ENCODE measurements around the gene SRMS. TPM values are rescaled to one million over a fixed set of nuclear protein-coding genes. Genes with fewer than 3 reads are reported as not detected.

Gene SRMS
- polyA plus RNA-seq, 1 donor from 2014 or later = not detected

GRCh38 chr20:63564036-63564810 lies 16.7 kb upstream of the SRMS start:
- Histone ChIP-seq H3K9me2 (ENCODE audit: insufficient read depth, low read length) (no peaks in the 10 kb centered on the region), H3K4me2 (ENCODE audit: low read length) (no peak overlapping the region), H2AFZ (ENCODE audit: low read depth, low read length) (no peak overlapping the region), H3F3A (ENCODE audit: insufficient read depth, low read length, poor library complexity, severe bottlenecking) (no peaks in the 10 kb centered on the region), H3K9me3 (ENCODE audit: low read length) (no peaks in the 10 kb centered on the region), H3K9ac (ENCODE audit: low read length) (no peak overlapping the region), H3K27ac (ENCODE audit: low read length) (no peak overlapping the region), H3K4me3 (ENCODE audit: low read length) (no peak overlapping the region), H3K27me3 (ENCODE audit: insufficient read depth, low read depth, low read length) (no peaks in the 10 kb centered on the region), H3K79me2 (replicated peaks; ENCODE audit: insufficient read depth, low read length) (no peaks in the 10 kb centered on the region), H3K36me3 (ENCODE audit: insufficient read depth, low read length) (no peaks in the 10 kb centered on the region), H4K20me1 (ENCODE audit: insufficient read depth) (no peaks in the 10 kb centered on the region)
- TF ChIP-seq RAD21 (conservative IDR thresholded peaks at IDR 0.05) (no peak), REST (IDR thresholded peaks at IDR 0.05; ENCODE audit: borderline replicate concordance) (no peak), POLR2AphosphoS5 (IDR thresholded peaks at IDR 0.05) (no peak), EP300 (conservative IDR thresholded peaks at IDR 0.05; ENCODE audit: poor library complexity, severe bottlenecking) (no peak), SMC3 (conservative IDR thresholded peaks at IDR 0.05; ENCODE audit: poor library complexity) (no peak), EZH2 (IDR thresholded peaks at IDR 0.05; ENCODE audit: borderline replicate concordance, insufficient read depth, low read length, poor library complexity, severe bottlenecking) (no peak), MXI1 (conservative IDR thresholded peaks at IDR 0.05; ENCODE audit: poor library complexity, severe bottlenecking) (no peak), TAF1 (IDR thresholded peaks at IDR 0.05; ENCODE audit: low read depth) (no peak)
- TF ChIP-seq, protein P1, sequence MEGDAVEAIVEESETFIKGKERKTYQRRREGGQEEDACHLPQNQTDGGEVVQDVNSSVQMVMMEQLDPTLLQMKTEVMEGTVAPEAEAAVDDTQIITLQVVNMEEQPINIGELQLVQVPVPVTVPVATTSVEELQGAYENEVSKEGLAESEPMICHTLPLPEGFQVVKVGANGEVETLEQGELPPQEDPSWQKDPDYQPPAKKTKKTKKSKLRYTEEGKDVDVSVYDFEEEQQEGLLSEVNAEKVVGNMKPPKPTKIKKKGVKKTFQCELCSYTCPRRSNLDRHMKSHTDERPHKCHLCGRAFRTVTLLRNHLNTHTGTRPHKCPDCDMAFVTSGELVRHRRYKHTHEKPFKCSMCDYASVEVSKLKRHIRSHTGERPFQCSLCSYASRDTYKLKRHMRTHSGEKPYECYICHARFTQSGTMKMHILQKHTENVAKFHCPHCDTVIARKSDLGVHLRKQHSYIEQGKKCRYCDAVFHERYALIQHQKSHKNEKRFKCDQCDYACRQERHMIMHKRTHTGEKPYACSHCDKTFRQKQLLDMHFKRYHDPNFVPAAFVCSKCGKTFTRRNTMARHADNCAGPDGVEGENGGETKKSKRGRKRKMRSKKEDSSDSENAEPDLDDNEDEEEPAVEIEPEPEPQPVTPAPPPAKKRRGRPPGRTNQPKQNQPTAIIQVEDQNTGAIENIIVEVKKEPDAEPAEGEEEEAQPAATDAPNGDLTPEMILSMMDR (IDR thresholded peaks at IDR 0.05; ENCODE audit: poor library complexity, severe bottlenecking) = no peak

- TF ChIP-seq SMC3 (conservative IDR thresholded peaks at IDR 0.05; ENCODE audit: poor library complexity) (no peak), RAD21 (conservative IDR thresholded peaks at IDR 0.05) (no peak), MXI1 (conservative IDR thresholded peaks at IDR 0.05; ENCODE audit: poor library complexity, severe bottlenecking) (no peak), EP300 (conservative IDR thresholded peaks at IDR 0.05; ENCODE audit: poor library complexity, severe bottlenecking) (no peak), TAF1 (IDR thresholded peaks at IDR 0.05; ENCODE audit: low read depth) (no peak), POLR2AphosphoS5 (IDR thresholded peaks at IDR 0.05) (no peak), EZH2 (IDR thresholded peaks at IDR 0.05; ENCODE audit: borderline replicate concordance, insufficient read depth, low read length, poor library complexity, severe bottlenecking) (no peak), REST (IDR thresholded peaks at IDR 0.05; ENCODE audit: borderline replicate concordance) (no peak)
- TF ChIP-seq, protein P1 (IDR thresholded peaks at IDR 0.05; ENCODE audit: poor library complexity, severe bottlenecking) = no peak
- Histone ChIP-seq H3K27me3 (ENCODE audit: insufficient read depth, low read depth, low read length) (no peaks in the 10 kb centered on the region), H3F3A (ENCODE audit: insufficient read depth, low read length, poor library complexity, severe bottlenecking) (no peaks in the 10 kb centered on the region), H3K36me3 (ENCODE audit: insufficient read depth, low read length) (no peaks in the 10 kb centered on the region), H3K4me2 (ENCODE audit: low read length) (no peak overlapping the region), H3K27ac (ENCODE audit: low read length) (no peak overlapping the region), H3K79me2 (replicated peaks; ENCODE audit: insufficient read depth, low read length) (no peaks in the 10 kb centered on the region), H2AFZ (ENCODE audit: low read depth, low read length) (no peak overlapping the region), H3K4me3 (ENCODE audit: low read length) (no peak overlapping the region), H4K20me1 (ENCODE audit: insufficient read depth) (no peaks in the 10 kb centered on the region), H3K9me3 (ENCODE audit: low read length) (no peaks in the 10 kb centered on the region), H3K9ac (ENCODE audit: low read length) (no peak overlapping the region), H3K9me2 (ENCODE audit: insufficient read depth, low read length) (no peaks in the 10 kb centered on the region)
Observed at GRCh38 chr20:63563225-63563935, 15.8 kb upstream of the SRMS start.

All from neural cell (in vitro differentiated cells).